ENCODE data around the gene KCNG2.
"Not testable (repeated sequence)": the region's sequence is repeated elsewhere in the genome, so short reads cannot be mapped to it uniquely, and the experiment has no call there.

The KCNG2 gene

DNA sequence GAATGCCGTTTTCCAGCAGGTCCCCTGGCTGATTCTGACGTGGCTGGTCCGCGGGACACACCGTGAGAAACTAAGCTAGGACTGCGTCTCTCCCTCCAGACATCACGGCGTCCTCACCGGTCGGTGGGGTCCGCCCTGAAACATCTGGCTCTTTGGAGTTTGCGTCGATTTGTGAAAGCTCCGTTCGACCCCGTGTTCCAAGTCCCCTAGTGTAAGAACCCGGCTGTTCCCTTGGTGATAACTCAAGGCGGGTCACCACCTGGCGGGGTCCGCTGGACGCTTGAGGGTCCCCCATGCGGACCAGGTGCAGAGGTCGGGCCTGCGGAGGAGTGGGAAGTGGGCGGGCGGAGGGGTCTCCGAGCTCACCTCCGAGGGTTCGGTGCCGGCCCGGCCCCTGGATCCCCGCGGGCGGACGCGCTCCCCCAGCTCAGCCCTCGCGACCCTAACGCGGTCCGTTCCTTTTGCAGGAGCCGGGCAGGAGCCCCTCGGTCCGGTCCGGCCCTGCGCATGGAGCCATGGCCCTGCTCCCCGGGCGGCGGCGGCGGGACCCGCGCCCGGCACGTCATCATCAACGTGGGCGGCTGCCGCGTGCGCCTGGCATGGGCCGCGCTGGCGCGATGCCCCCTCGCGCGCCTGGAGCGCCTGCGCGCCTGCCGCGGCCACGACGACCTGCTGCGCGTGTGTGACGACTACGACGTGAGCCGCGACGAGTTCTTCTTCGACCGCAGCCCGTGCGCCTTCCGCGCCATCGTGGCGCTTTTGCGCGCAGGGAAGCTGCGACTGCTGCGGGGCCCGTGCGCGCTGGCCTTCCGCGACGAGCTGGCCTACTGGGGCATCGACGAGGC is 65.6 kb downstream of the KCNG2 start:
- TF ChIP-seq ZFX (IDR thresholded peaks at IDR 0.05): no peak
- TF ChIP-seq, protein P1, sequence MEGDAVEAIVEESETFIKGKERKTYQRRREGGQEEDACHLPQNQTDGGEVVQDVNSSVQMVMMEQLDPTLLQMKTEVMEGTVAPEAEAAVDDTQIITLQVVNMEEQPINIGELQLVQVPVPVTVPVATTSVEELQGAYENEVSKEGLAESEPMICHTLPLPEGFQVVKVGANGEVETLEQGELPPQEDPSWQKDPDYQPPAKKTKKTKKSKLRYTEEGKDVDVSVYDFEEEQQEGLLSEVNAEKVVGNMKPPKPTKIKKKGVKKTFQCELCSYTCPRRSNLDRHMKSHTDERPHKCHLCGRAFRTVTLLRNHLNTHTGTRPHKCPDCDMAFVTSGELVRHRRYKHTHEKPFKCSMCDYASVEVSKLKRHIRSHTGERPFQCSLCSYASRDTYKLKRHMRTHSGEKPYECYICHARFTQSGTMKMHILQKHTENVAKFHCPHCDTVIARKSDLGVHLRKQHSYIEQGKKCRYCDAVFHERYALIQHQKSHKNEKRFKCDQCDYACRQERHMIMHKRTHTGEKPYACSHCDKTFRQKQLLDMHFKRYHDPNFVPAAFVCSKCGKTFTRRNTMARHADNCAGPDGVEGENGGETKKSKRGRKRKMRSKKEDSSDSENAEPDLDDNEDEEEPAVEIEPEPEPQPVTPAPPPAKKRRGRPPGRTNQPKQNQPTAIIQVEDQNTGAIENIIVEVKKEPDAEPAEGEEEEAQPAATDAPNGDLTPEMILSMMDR (conservative IDR thresholded peaks at IDR 0.05): no peak
- H3K27ac ChIP-seq: no peak overlapping the region

DNA sequence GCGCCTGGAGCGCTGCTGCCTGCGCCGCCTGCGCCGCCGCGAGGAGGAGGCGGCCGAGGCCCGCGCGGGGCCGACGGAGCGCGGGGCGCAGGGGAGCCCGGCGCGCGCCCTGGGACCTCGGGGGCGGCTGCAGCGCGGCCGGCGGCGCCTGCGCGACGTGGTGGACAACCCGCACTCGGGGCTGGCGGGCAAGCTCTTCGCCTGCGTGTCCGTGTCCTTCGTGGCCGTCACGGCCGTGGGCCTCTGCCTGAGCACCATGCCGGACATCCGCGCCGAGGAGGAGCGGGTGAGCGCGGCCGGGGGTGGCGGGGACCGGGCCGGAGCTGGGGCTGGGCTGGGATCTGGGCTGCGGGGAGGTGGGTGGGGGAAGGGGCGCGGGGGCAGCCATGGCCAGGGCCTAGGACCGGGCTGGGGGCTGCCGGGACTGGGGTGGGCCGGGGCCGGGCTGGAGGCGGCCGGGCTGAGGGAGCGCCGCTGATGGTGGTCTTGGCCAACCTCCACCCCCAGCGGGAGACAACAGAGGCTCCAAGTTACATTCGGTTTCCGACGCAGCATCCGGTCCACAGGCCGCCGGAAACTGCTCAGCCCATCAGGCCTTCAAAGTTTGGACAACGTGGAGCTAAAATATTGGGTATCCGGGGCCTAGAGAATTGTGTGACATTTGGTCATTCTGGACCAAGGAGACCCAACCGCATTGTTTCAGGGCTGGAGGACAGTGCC is 66.4 kb downstream of the KCNG2 start:
- TF ChIP-seq, protein P1 (conservative IDR thresholded peaks at IDR 0.05): no peak
- TF ChIP-seq ZFX (IDR thresholded peaks at IDR 0.05): no peak
- H3K27ac ChIP-seq: no peak overlapping the region

DNA sequence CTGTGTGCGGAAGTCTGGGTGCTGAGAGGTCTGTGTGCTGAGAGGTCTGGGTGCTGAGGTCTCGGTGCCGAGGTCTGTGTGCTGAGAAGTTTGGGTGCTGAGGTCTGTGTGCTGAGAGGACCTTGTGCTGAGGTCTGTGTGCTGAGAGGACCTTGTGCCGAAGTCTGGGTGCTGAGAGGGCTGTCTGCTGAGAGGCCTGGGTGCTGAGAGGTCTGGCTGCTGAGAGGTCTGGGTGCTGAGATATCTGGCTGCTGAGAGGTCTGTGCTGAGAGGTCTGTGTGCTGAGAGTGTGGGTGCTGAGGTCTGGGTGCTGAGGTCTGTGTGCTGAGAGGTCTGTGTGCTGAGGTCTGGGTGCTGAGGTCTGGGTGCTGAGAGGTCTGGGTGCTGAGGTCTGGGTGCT is 67.2 kb downstream of the KCNG2 start:
- not testable (repeated sequence) for H3K27ac ChIP-seq

DNA sequence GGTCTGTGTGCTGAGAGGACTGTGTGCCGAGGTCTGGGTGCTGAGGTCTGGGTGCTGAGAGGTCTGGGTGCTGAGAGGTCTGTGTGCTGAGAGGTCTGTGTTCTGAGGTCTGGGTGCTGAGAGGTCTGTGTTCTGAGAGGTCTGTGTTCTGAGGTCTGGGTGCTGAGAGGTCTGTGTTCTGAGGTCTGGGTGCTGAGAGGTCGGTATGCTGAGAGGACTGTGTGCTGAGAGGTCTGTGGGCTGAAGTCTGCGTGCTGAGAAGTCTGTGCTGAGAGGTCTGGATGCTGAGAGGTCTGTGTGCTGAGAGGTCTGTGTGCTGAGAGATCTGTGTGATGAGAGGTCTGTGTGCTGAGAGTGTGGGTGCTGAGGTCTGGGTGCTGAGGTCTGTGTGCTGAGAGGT is 68.2 kb downstream of the KCNG2 start:
- H3K27ac ChIP-seq: not testable (repeated sequence)

DNA sequence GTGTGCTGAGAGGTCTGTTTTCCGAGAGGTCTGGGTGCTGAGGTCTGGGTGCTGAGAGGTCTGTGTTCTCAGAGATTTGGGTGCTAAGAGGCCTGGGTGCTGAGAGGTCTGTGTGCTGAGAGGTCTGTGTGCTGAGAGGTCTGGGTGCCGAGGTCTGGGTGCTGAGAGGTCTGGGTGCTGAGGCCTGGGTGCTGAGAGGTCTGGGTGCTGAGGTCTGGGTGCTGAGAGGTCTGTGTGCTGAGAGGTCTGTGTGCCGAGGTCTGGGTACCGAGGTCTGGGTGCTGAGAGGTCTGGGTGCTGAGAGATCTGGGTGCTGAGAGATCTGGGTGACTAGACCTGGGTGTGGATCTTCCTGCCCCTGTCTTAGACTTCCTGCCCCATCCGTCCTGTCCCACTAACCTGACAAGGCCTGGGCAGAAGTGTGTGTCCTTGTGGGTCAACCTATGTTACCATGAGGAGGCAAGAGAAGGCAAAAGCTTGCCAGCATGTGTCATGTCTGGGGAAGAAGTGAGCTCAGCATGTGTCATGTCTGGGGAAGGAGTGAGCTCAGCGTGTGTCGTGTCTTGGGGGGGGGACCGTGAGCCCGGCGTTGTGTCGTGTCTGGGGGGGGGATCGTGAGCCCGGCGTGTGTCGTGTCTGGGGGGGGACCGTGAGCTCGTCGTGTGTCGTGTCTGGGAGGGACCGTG is 69.3 kb downstream of the KCNG2 start:
- no peak for TF ChIP-seq ZFX (IDR thresholded peaks at IDR 0.05)
- TF ChIP-seq, protein P1 (conservative IDR thresholded peaks at IDR 0.05): no peak
- H3K27ac ChIP-seq: no peak overlapping the region

DNA sequence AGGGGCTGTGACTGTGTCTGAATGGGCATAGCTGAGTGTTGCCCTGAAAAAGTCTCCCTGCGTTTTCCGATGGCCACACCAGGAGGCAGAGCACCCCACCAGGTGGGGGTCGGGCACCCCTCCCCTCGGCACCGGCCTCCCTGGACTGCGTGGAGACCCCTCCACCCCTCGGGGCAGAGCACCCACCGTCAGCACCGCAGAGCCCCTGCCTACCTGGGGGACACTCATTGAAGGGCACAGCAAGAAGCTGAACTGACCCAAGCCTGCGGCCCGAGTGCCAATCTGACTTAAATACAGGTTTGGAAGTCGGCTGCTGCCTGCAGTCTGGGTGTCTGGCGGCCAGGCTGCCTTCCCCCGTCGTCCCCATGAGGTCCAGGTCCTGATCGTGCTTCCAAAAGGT is 69.9 kb downstream of the KCNG2 start:
- H3K27ac ChIP-seq: no peak overlapping the region
- TF ChIP-seq, protein P1 (conservative IDR thresholded peaks at IDR 0.05): no peak
- no peak for TF ChIP-seq ZFX (IDR thresholded peaks at IDR 0.05)

DNA sequence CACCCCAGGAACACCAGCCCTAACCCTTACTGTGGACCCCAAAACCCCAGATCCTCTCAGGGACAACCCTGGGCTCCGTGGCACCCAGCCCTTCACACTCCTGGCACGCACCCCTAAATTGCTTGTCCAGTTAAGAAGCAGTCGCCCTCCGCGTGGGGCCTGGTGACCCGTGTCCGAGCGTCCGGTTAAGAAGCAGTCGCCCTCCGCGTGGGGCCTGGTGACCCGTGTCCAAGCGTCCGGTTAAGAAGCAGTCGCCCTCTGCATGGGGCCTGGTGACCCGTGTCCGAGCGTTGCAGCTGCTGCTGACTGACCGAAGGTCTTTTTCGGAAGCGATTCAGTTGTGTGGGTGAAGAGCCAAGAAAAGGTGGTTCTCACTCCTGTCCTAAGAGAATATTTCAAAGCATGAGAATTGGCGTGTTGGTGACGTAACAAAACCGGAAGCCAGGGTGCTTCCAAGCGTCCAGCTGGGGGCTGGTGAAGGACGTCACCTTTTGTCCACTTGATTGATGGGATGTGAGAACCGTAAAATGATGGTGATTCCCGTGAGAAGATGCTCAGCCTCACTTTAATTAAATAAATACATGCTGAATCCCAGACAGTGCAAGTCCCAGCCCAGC is 70.5 kb downstream of the KCNG2 start:
- TF ChIP-seq ZFX (IDR thresholded peaks at IDR 0.05): no peak
- TF ChIP-seq, protein P1 (conservative IDR thresholded peaks at IDR 0.05): no peak

More for the DNA sequence above, 70.5 kb downstream of the KCNG2 start:
- no peak overlapping the region for H3K27ac ChIP-seq
